Measurements from ENCODE around the gene CDKL4. TPM values are rescaled to one million over a fixed set of nuclear protein-coding genes. Genes with fewer than 3 reads are reported as not detected.

CDKL4 gene
- total RNA-seq, 2 donors from 2014 or later = 0.79 to 0.89 TPM

GRCh38 chr2:39128919-39129391, 114.8 kb downstream of the CDKL4 start:
- DNase-seq (ENCODE audit: low spot score) = no peak
- peaks cover 0 to under 1% of the 10 kb centered on the region in 2 donors for H3K4me1 ChIP-seq
- no peak overlapping the region for H3K27ac ChIP-seq
- H3K27me3 ChIP-seq = no peaks in the 10 kb centered on the region
- H3K36me3 ChIP-seq = no peaks in the 10 kb centered on the region
- no peak overlapping the region for H3K4me3 ChIP-seq
- TF ChIP-seq, protein P1, sequence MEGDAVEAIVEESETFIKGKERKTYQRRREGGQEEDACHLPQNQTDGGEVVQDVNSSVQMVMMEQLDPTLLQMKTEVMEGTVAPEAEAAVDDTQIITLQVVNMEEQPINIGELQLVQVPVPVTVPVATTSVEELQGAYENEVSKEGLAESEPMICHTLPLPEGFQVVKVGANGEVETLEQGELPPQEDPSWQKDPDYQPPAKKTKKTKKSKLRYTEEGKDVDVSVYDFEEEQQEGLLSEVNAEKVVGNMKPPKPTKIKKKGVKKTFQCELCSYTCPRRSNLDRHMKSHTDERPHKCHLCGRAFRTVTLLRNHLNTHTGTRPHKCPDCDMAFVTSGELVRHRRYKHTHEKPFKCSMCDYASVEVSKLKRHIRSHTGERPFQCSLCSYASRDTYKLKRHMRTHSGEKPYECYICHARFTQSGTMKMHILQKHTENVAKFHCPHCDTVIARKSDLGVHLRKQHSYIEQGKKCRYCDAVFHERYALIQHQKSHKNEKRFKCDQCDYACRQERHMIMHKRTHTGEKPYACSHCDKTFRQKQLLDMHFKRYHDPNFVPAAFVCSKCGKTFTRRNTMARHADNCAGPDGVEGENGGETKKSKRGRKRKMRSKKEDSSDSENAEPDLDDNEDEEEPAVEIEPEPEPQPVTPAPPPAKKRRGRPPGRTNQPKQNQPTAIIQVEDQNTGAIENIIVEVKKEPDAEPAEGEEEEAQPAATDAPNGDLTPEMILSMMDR (IDR thresholded peaks at IDR 0.05) = no peak
- no peaks in the 10 kb centered on the region for H3K9me3 ChIP-seq

- H3K36me3 ChIP-seq = no peaks in the 10 kb centered on the region
- H3K27ac ChIP-seq = no peak overlapping the region
- TF ChIP-seq, protein P1 (IDR thresholded peaks at IDR 0.05) = no peak
- H3K9me3 ChIP-seq = no peaks in the 10 kb centered on the region
- no peak overlapping the region for H3K4me3 ChIP-seq
- H3K27me3 ChIP-seq = no peaks in the 10 kb centered on the region
- DNase-seq (ENCODE audit: low spot score) = no peak
- peaks cover 0 to 8% of the 10 kb centered on the region in 2 donors for H3K4me1 ChIP-seq
These were observed 115.8 kb downstream of the CDKL4 start for GRCh38 chr2:39127973-39128372.

Other genes with a start within 250 kb of the CDKL4 start
- 10 to 100 TPM; 15.3 to 21.3 TPM for gene SOS1, start 122.9 kb downstream of the CDKL4 start, total RNA-seq
- 10 to 100 TPM; 26.2 to 28.9 TPM for gene MAP4K3, start 193.3 kb upstream of the CDKL4 start, total RNA-seq